ENCODE results near the gene NKAIN1.

- TF ChIP-seq EZH2 (IDR thresholded peaks at IDR 0.05; ENCODE audit: borderline replicate concordance, insufficient read depth, low read depth, low read length, poor library complexity, severe bottlenecking), result no peak
- TF ChIP-seq CTCF (IDR thresholded peaks at IDR 0.05), result peak; percentile 87
Observed at GRCh38 chr1:31183927-31184554, 55.6 kb downstream of the NKAIN1 start.
